Endothelial cell (in vitro differentiated cells): ENCODE results near the gene PTGER3. TPM values are rescaled to one million over a fixed set of nuclear protein-coding genes. Genes with fewer than 3 reads are reported as not detected.

Experiments
- DNase-seq: peaks from one replicate; pipeline ENCODE4 v3.0.0; 2021; ENCODE audit warnings: low spot score
- H3K27ac Mint-ChIP-seq: one replicate; pipeline ENCODE4 v1.8.0; 2021; ENCODE audit warnings: mixed read lengths, inconsistent platforms; ENCODE audit not compliant: unreplicated experiment
- H3K27me3 Mint-ChIP-seq: one replicate; pipeline ENCODE4 v1.8.0; 2021; ENCODE audit warnings: mild to moderate bottlenecking, moderate library complexity, mixed read lengths, inconsistent platforms; ENCODE audit not compliant: unreplicated experiment
- H3K36me3 Mint-ChIP-seq: one replicate; pipeline ENCODE4 v1.8.0; 2021; ENCODE audit warnings: mild to moderate bottlenecking, low read depth, mixed read lengths, inconsistent platforms; ENCODE audit not compliant: unreplicated experiment
- H3K4me1 Mint-ChIP-seq: one replicate; pipeline ENCODE4 v1.8.0; 2021; ENCODE audit warnings: mild to moderate bottlenecking, mixed read lengths, inconsistent platforms; ENCODE audit not compliant: unreplicated experiment
- H3K4me3 Mint-ChIP-seq: one replicate; pipeline ENCODE4 v1.8.0; 2021; ENCODE audit warnings: mild to moderate bottlenecking, mixed read lengths, inconsistent platforms; ENCODE audit not compliant: unreplicated experiment
- H3K9me3 Mint-ChIP-seq: one replicate; pipeline ENCODE4 v1.8.0; 2021; ENCODE audit warnings: mixed read lengths, inconsistent platforms; ENCODE audit not compliant: unreplicated experiment
- total RNA-seq: library from RNA; stranded (reverse); fragmentation: NEBNext Ultra II Directional; extraction: Animal tissue kit (Norgen Biotek cat#: 25700); gene quantifications from one replicate; pipeline ENCODE4 v1.2.1, GENCODE V29; 2021; ENCODE audit not compliant: unreplicated experiment
- TF ChIP-seq, protein P1 (sequence below): fragments of 200-600 bp; sonication (generic); IDR thresholded peaks from one replicate; pipeline ENCODE4 v1.5.0; 2021; ENCODE audit warnings: antibody characterized with exemption; ENCODE audit not compliant: unreplicated experiment

The PTGER3 gene
- total RNA-seq, 1 donor from 2014 or later, result 6.5 TPM

- Mint-ChIP-seq H3K36me3 (peaks cover 32% of the 10 kb centered on the region), H3K27ac (no peak overlapping the region), H3K27me3 (no peaks in the 10 kb centered on the region), H3K4me1 (no peaks in the 10 kb centered on the region), H3K4me3 (no peak overlapping the region), H3K9me3 (no peaks in the 10 kb centered on the region)
- TF ChIP-seq, protein P1, sequence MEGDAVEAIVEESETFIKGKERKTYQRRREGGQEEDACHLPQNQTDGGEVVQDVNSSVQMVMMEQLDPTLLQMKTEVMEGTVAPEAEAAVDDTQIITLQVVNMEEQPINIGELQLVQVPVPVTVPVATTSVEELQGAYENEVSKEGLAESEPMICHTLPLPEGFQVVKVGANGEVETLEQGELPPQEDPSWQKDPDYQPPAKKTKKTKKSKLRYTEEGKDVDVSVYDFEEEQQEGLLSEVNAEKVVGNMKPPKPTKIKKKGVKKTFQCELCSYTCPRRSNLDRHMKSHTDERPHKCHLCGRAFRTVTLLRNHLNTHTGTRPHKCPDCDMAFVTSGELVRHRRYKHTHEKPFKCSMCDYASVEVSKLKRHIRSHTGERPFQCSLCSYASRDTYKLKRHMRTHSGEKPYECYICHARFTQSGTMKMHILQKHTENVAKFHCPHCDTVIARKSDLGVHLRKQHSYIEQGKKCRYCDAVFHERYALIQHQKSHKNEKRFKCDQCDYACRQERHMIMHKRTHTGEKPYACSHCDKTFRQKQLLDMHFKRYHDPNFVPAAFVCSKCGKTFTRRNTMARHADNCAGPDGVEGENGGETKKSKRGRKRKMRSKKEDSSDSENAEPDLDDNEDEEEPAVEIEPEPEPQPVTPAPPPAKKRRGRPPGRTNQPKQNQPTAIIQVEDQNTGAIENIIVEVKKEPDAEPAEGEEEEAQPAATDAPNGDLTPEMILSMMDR, result no peak
- no peak for DNase-seq
Observed at GRCh38 chr1:71071720-71072119, 24.1 kb upstream of the PTGER3 start.

- no peaks in the 10 kb centered on the region for H3K27me3 Mint-ChIP-seq
- H3K27ac Mint-ChIP-seq, result no peak overlapping the region
- no peaks in the 10 kb centered on the region for H3K9me3 Mint-ChIP-seq
- H3K4me3 Mint-ChIP-seq, result no peak overlapping the region
- H3K36me3 Mint-ChIP-seq, result peaks cover 28% of the 10 kb centered on the region
- no peak for DNase-seq
- TF ChIP-seq, protein P1, result no peak
- no peaks in the 10 kb centered on the region for H3K4me1 Mint-ChIP-seq
Observed at GRCh38 chr1:71068325-71069240, 21.0 kb upstream of the PTGER3 start.

- Mint-ChIP-seq H3K9me3 (no peaks in the 10 kb centered on the region), H3K27ac (no peak overlapping the region), H3K27me3 (peaks cover 1% of the 10 kb centered on the region), H3K4me1 (no peaks in the 10 kb centered on the region), H3K4me3 (no peak overlapping the region), H3K36me3 (no peaks in the 10 kb centered on the region)
- no peak for DNase-seq
- TF ChIP-seq, protein P1, result no peak
Observed at GRCh38 chr1:71054791-71055190, 7.2 kb upstream of the PTGER3 start.

- TF ChIP-seq, protein P1, result no peak
- peaks cover 1% of the 10 kb centered on the region for H3K27me3 Mint-ChIP-seq
- H3K27ac Mint-ChIP-seq, result no peak overlapping the region
Observed at GRCh38 chr1:71054281-71054731, 6.7 kb upstream of the PTGER3 start.

DNA sequence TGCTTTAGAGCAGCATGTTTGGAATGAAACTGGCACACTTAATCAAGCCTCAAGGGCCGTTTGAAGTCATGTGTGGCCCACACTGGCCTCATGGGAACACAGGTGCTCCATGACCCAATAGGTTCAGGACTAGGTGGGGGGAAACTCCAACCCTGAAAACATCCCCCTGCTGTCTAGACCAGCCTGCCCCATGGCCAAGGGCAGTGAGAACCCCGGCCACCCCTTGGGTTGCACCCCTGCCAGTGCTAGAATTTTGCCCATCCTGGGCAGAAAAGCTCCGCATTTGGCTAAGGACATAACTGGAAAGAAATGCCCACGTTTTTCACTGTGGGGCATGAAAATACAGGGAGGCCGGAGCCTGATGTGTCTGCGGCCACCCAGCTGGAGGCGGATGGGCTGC is 6.1 kb upstream of the PTGER3 start:
- Mint-ChIP-seq H3K4me1 (no peaks in the 10 kb centered on the region), H3K27me3 (peaks cover under 1% of the 10 kb centered on the region), H3K4me3 (no peak overlapping the region), H3K27ac (no peak overlapping the region), H3K9me3 (no peaks in the 10 kb centered on the region), H3K36me3 (no peaks in the 10 kb centered on the region)
- no peak for DNase-seq
- TF ChIP-seq, protein P1, result no peak

More at GRCh38 chr1:71054281-71054731, 6.7 kb upstream of the PTGER3 start:
- Mint-ChIP-seq H3K4me1 (no peaks in the 10 kb centered on the region), H3K4me3 (no peak overlapping the region), H3K9me3 (no peaks in the 10 kb centered on the region), H3K36me3 (no peaks in the 10 kb centered on the region)
- no peak for DNase-seq
